ENCODE measurements around the gene FCER1G.

The FCER1G gene

GRCh38 chr1:161177112-161177935 lies 37.8 kb upstream of the FCER1G start, which contains the start of gene B4GALT3:
TSS of gene B4GALT3 (minus strand) at chr1:161177507. CDS start at chr1:161176060, 1,447 bp downstream.
- in situ Hi-C loops (cut with MboI; ENCODE audit: low sequenced_read_pairs), result loop anchor here (25.0 kb wide), 1 partner anchor 560 kb away; the partner anchor contains the start of gene DUSP12
- peaks cover 14% of the 10 kb centered on the region for H3K4me1 ChIP-seq
- peak; percentile 56 to 95 for DNase-seq (ENCODE audit: low spot score in 2 of 2)
- H3K4me3 ChIP-seq, result peak within 1 kb of the TSS; percentile 76
- H3K36me3 ChIP-seq (replicated peaks), result peaks cover 20% of the 10 kb centered on the region
- H3K27me3 ChIP-seq (ENCODE audit: low read depth), result no peaks in the 10 kb centered on the region
- no peaks in the 10 kb centered on the region for H3K9me3 ChIP-seq

- H3K4me1 ChIP-seq, result peaks cover 14% of the 10 kb centered on the region
- in situ Hi-C loops (cut with MboI; ENCODE audit: low sequenced_read_pairs), result loop anchor here (25.0 kb wide), 1 partner anchor 559 kb away; the partner anchor contains the start of gene DUSP12
Observed at GRCh38 chr1:161177936-161178244, 37.2 kb upstream of the FCER1G start.

GRCh38 chr1:161179698-161180097 lies 35.4 kb upstream of the FCER1G start:
- no peak for DNase-seq (ENCODE audit: low spot score in 2 of 2)
- in situ Hi-C loops (cut with MboI; ENCODE audit: low sequenced_read_pairs), result loop anchor here (25.0 kb wide), 1 partner anchor 558 kb away; the partner anchor contains the start of gene DUSP12
- peaks cover 14% of the 10 kb centered on the region for H3K4me1 ChIP-seq
- H3K27me3 ChIP-seq (ENCODE audit: low read depth), result 0 out of 2 replicates have a peak, but pooled peaks cover 3% of the 10 kb centered on the region
- H3K4me3 ChIP-seq, result no peak overlapping the region
- H3K9me3 ChIP-seq, result no peaks in the 10 kb centered on the region
- H3K36me3 ChIP-seq (replicated peaks), result peaks cover 2% of the 10 kb centered on the region; the same call in 1 of the 2 replicates

More at GRCh38 chr1:161177936-161178244, 37.2 kb upstream of the FCER1G start:
- Histone ChIP-seq H3K36me3 (replicated peaks) (peaks cover 17% of the 10 kb centered on the region), H3K4me3 (no peak overlapping the region; the same call in 1 of the 2 replicates), H3K9me3 (no peaks in the 10 kb centered on the region), H3K27me3 (ENCODE audit: low read depth) (no peaks in the 10 kb centered on the region)
- DNase-seq (ENCODE audit: low spot score in 2 of 2), result no peak

GRCh38 chr1:161180639-161181038 lies 34.5 kb upstream of the FCER1G start:
- Histone ChIP-seq H3K36me3 (replicated peaks) (no peaks in the 10 kb centered on the region), H3K4me1 (peaks cover 14% of the 10 kb centered on the region), H3K4me3 (no peak overlapping the region), H3K9me3 (no peaks in the 10 kb centered on the region), H3K27me3 (ENCODE audit: low read depth) (0 out of 2 replicates have a peak, but pooled peaks cover 3% of the 10 kb centered on the region)
- in situ Hi-C loops (cut with MboI; ENCODE audit: low sequenced_read_pairs), result loop anchor here (25.0 kb wide), 1 partner anchor 557 kb away; the partner anchor contains the start of gene DUSP12
- DNase-seq (ENCODE audit: low spot score in 2 of 2), result no peak

- no peak for DNase-seq (ENCODE audit: low spot score in 2 of 2)
- Histone ChIP-seq H3K36me3 (replicated peaks) (no peaks in the 10 kb centered on the region), H3K27me3 (ENCODE audit: low read depth) (0 out of 2 replicates have a peak, but pooled peaks cover 3% of the 10 kb centered on the region), H3K9me3 (no peaks in the 10 kb centered on the region), H3K4me3 (no peak overlapping the region), H3K4me1 (peaks cover 8% of the 10 kb centered on the region)
- in situ Hi-C loops (cut with MboI; ENCODE audit: low sequenced_read_pairs), result loop anchor here (25.0 kb wide), 1 partner anchor 555 kb away; the partner anchor contains the start of gene DUSP12
Observed at GRCh38 chr1:161182214-161182613, 32.9 kb upstream of the FCER1G start.

GRCh38 chr1:161185282-161185682 lies 29.8 kb upstream of the FCER1G start:
- Histone ChIP-seq H3K27me3 (ENCODE audit: low read depth) (0 out of 2 replicates have a peak, but pooled peaks cover 3% of the 10 kb centered on the region), H3K4me1 (no peaks in the 10 kb centered on the region), H3K4me3 (no peak overlapping the region), H3K9me3 (no peaks in the 10 kb centered on the region), H3K36me3 (replicated peaks) (no peaks in the 10 kb centered on the region)
- no peak for DNase-seq (ENCODE audit: low spot score in 2 of 2)
- in situ Hi-C loops (cut with MboI; ENCODE audit: low sequenced_read_pairs), result loop anchor here (25.0 kb wide), 1 partner anchor 552 kb away; the partner anchor contains the start of gene DUSP12

- Histone ChIP-seq H3K27me3 (ENCODE audit: low read depth) (0 out of 2 replicates have a peak, but pooled peaks cover 3% of the 10 kb centered on the region), H3K9me3 (no peaks in the 10 kb centered on the region), H3K4me1 (no peaks in the 10 kb centered on the region), H3K36me3 (replicated peaks) (no peaks in the 10 kb centered on the region), H3K4me3 (no peak overlapping the region)
- in situ Hi-C loops (cut with MboI; ENCODE audit: low sequenced_read_pairs), result loop anchor here (25.0 kb wide), 1 partner anchor 551 kb away; the partner anchor contains the start of gene DUSP12
- DNase-seq (ENCODE audit: low spot score in 2 of 2), result no peak
Observed at GRCh38 chr1:161185732-161186311, 29.3 kb upstream of the FCER1G start.

GRCh38 chr1:161187311-161187710 lies 27.8 kb upstream of the FCER1G start:
- in situ Hi-C loops (cut with MboI; ENCODE audit: low sequenced_read_pairs), result loop anchor here (25.0 kb wide), 1 partner anchor 550 kb away; the partner anchor contains the start of gene DUSP12
- H3K4me1 ChIP-seq, result no peaks in the 10 kb centered on the region
- no peak for DNase-seq (ENCODE audit: low spot score in 2 of 2)

GRCh38 chr1:161188381-161188780 lies 26.7 kb upstream of the FCER1G start:
- no peaks in the 10 kb centered on the region for H3K4me1 ChIP-seq
- H3K9me3 ChIP-seq, result no peaks in the 10 kb centered on the region
- DNase-seq (ENCODE audit: low spot score in 2 of 2), result no peak
- H3K4me3 ChIP-seq, result no peak overlapping the region
- in situ Hi-C loops (cut with MboI; ENCODE audit: low sequenced_read_pairs), result loop anchor here (25.0 kb wide), 1 partner anchor 549 kb away; the partner anchor contains the start of gene DUSP12
- H3K36me3 ChIP-seq (replicated peaks), result no peaks in the 10 kb centered on the region
- 0 out of 2 replicates have a peak, but pooled peaks cover 3% of the 10 kb centered on the region for H3K27me3 ChIP-seq (ENCODE audit: low read depth)

More at GRCh38 chr1:161187311-161187710, 27.8 kb upstream of the FCER1G start:
- no peaks in the 10 kb centered on the region for H3K9me3 ChIP-seq
- no peaks in the 10 kb centered on the region for H3K36me3 ChIP-seq (replicated peaks)
- H3K27me3 ChIP-seq (ENCODE audit: low read depth), result 0 out of 2 replicates have a peak, but pooled peaks cover 3% of the 10 kb centered on the region
- H3K4me3 ChIP-seq, result no peak overlapping the region

- 0 out of 2 replicates have a peak, but pooled peaks cover 3% of the 10 kb centered on the region for H3K27me3 ChIP-seq (ENCODE audit: low read depth)
- no peaks in the 10 kb centered on the region for H3K4me1 ChIP-seq
- H3K36me3 ChIP-seq (replicated peaks), result no peaks in the 10 kb centered on the region
- no peak for DNase-seq (ENCODE audit: low spot score in 2 of 2)
- no peaks in the 10 kb centered on the region for H3K9me3 ChIP-seq
- in situ Hi-C loops (cut with MboI; ENCODE audit: low sequenced_read_pairs), result loop anchor here (25.0 kb wide), 1 partner anchor 548 kb away; the partner anchor contains the start of gene DUSP12
- H3K4me3 ChIP-seq, result no peak overlapping the region
Observed at GRCh38 chr1:161189036-161189435, 26.1 kb upstream of the FCER1G start.

GRCh38 chr1:161190962-161191521 lies 24.1 kb upstream of the FCER1G start:
- H3K4me3 ChIP-seq, result no peak overlapping the region
- H3K27me3 ChIP-seq (ENCODE audit: low read depth), result no peaks in the 10 kb centered on the region
- no peaks in the 10 kb centered on the region for H3K4me1 ChIP-seq
- no peak for DNase-seq (ENCODE audit: low spot score in 2 of 2)
- in situ Hi-C loops (cut with MboI; ENCODE audit: low sequenced_read_pairs), result loop anchor here (25.0 kb wide), 1 partner anchor 546 kb away; the partner anchor contains the start of gene DUSP12
- H3K36me3 ChIP-seq (replicated peaks), result no peaks in the 10 kb centered on the region
- H3K9me3 ChIP-seq, result no peaks in the 10 kb centered on the region

GRCh38 chr1:161191971-161192370 lies 23.1 kb upstream of the FCER1G start:
- in situ Hi-C loops (cut with MboI; ENCODE audit: low sequenced_read_pairs), result loop anchor here (25.0 kb wide), 1 partner anchor 545 kb away; the partner anchor contains the start of gene DUSP12
- Histone ChIP-seq H3K4me3 (no peak overlapping the region), H3K9me3 (no peaks in the 10 kb centered on the region), H3K4me1 (no peaks in the 10 kb centered on the region), H3K27me3 (ENCODE audit: low read depth) (no peaks in the 10 kb centered on the region), H3K36me3 (replicated peaks) (no peaks in the 10 kb centered on the region)
- no peak for DNase-seq (ENCODE audit: low spot score in 2 of 2)
